GM23338 (cell line): Measurements from ENCODE around the gene SEMA4C. TPM values are rescaled to one million over a fixed set of nuclear protein-coding genes. Genes with fewer than 3 reads are reported as not detected.
A peak's percentile ranks its signal among the peaks of the same experiment; 100 is the strongest.

Experiments
- ATAC-seq: fragments of 200-7000 bp; cut with Tn5 transposase; 3 replicates; pipeline ENCODE4 v1.9.1; 2020
- DNase-seq: peaks from one replicate; pipeline ENCODE4 v3.0.0-alpha.2; 2015; ENCODE audit warnings: low spot score
- H2AFZ ChIP-seq: fragments of 200-600 bp; sonication (generic); 2 replicates; pipeline ENCODE4 v1.8.0; 2016; ENCODE audit warnings: antibody characterized with exemption, mild to moderate bottlenecking, moderate library complexity
- H3F3A ChIP-seq: fragments of 200-600 bp; sonication (generic); replicated peaks from 2 replicates; pipeline ENCODE4 v1.8.0; 2017; ENCODE audit warnings: antibody characterized with exemption, mixed run types, low read depth
- H3K27ac ChIP-seq: fragments of 200-600 bp; sonication (generic); 2 replicates; pipeline ENCODE4 v1.6.1; 2016; ENCODE audit warnings: low read depth
- H3K27me3 ChIP-seq: fragments of 200-600 bp; sonication (generic); 2 replicates; pipeline ENCODE4 v1.8.0; 2016; ENCODE audit warnings: mild to moderate bottlenecking, mixed run types, moderate library complexity; ENCODE audit not compliant: insufficient read depth
- H3K36me3 ChIP-seq: fragments of 200-600 bp; sonication (generic); 2 replicates; pipeline ENCODE4 v1.8.0; 2016; ENCODE audit warnings: mild to moderate bottlenecking; ENCODE audit not compliant: insufficient read depth
- H3K4me1 ChIP-seq: fragments of 200-600 bp; sonication (generic); 2 replicates; pipeline ENCODE4 v1.8.0; 2016; ENCODE audit warnings: mild to moderate bottlenecking, moderate library complexity; ENCODE audit not compliant: insufficient read depth
- H3K4me2 ChIP-seq: fragments of 200-600 bp; sonication (generic); 2 replicates; pipeline ENCODE4 v1.7.1; 2017; ENCODE audit warnings: mixed run types
- H3K4me3 ChIP-seq: fragments of 200-600 bp; sonication (generic); 2 replicates; pipeline ENCODE4 v1.6.1; 2016; ENCODE audit warnings: mixed run types
- H3K79me2 ChIP-seq: fragments of 200-600 bp; sonication (generic); replicated peaks from 2 replicates; pipeline ENCODE4 v1.8.0; 2017; ENCODE audit warnings: mild to moderate bottlenecking; ENCODE audit not compliant: insufficient read depth
- H3K9me2 ChIP-seq: fragments of 200-600 bp; sonication (generic); 2 replicates; pipeline ENCODE4 v1.8.0; 2017; ENCODE audit not compliant: insufficient read depth
- H4K20me1 ChIP-seq: fragments of 200-600 bp; sonication (generic); replicated peaks from 2 replicates; pipeline ENCODE4 v1.8.0; 2017; ENCODE audit warnings: mild to moderate bottlenecking; ENCODE audit not compliant: insufficient read depth
- H3K27ac Mint-ChIP-seq: 2 replicates; pipeline ENCODE4 v1.8.0; 2020; ENCODE audit warnings: inconsistent platforms, mild to moderate bottlenecking, moderate library complexity, mixed read lengths
- H3K27me3 Mint-ChIP-seq: 3 replicates; pipeline ENCODE4 v1.8.0; 2022; ENCODE audit warnings: low read depth, mild to moderate bottlenecking, moderate library complexity, mixed read lengths, inconsistent platforms; ENCODE audit not compliant: insufficient read depth, poor library complexity
- H3K36me3 Mint-ChIP-seq: 3 replicates; pipeline ENCODE4 v1.8.0; 2021; ENCODE audit warnings: low read depth, mild to moderate bottlenecking, inconsistent platforms, moderate library complexity, mixed read lengths
- H3K4me1 Mint-ChIP-seq: 3 replicates; pipeline ENCODE4 v1.8.0; 2020; ENCODE audit warnings: mild to moderate bottlenecking, inconsistent platforms, mixed read lengths
- H3K4me3 Mint-ChIP-seq: 3 replicates; pipeline ENCODE4 v1.8.0; 2021; ENCODE audit warnings: moderate library complexity, mild to moderate bottlenecking, inconsistent platforms, mixed read lengths
- H3K9me3 Mint-ChIP-seq: 3 replicates; pipeline ENCODE4 v1.8.0; 2020; ENCODE audit warnings: moderate library complexity, mild to moderate bottlenecking, inconsistent platforms, mixed read lengths
- CREB1 ChIP-seq: fragments of 250-450 bp; sonication (Bioruptor Pico); IDR thresholded peaks from 2 replicates; pipeline ENCODE4 v1.5.0; 2020; ENCODE audit warnings: low read depth, mild to moderate bottlenecking, moderate library complexity
- ETS1 ChIP-seq: IDR thresholded peaks from 2 replicates; pipeline ENCODE4 v1.6.1; 2016; ENCODE audit warnings: antibody characterized with exemption
- EZH2 ChIP-seq: fragments of 200-600 bp; sonication (generic); IDR thresholded peaks from one replicate; pipeline ENCODE4 v1.8.0; 2017; ENCODE audit warnings: antibody characterized with exemption, mild to moderate bottlenecking, low read depth; ENCODE audit not compliant: unreplicated experiment
- EZH2phosphoT487 ChIP-seq: fragments of 200-600 bp; sonication (generic); IDR thresholded peaks from one replicate; pipeline ENCODE4 v1.8.1; 2018; ENCODE audit warnings: antibody characterized with exemption; ENCODE audit not compliant: unreplicated experiment
- JUNB ChIP-seq: IDR thresholded peaks from one replicate; pipeline ENCODE4 v1.6.1; 2016; ENCODE audit warnings: antibody characterized with exemption; ENCODE audit not compliant: unreplicated experiment
- NANOG ChIP-seq: IDR thresholded peaks from 2 replicates; pipeline ENCODE4 v1.6.1; 2016; ENCODE audit warnings: antibody characterized with exemption, borderline replicate concordance
- POLR2AphosphoS5 ChIP-seq: IDR thresholded peaks from 2 replicates; pipeline ENCODE4 v1.6.1; 2016; ENCODE audit warnings: antibody characterized with exemption, low read depth
- STAT1 ChIP-seq: IDR thresholded peaks from one replicate; pipeline ENCODE4 v1.6.1; 2016; ENCODE audit warnings: antibody characterized with exemption; ENCODE audit not compliant: unreplicated experiment
- ZNF114 ChIP-seq: fragments of 250-450 bp; sonication (Bioruptor Pico); IDR thresholded peaks from 2 replicates; pipeline ENCODE4 v1.5.0; 2020; ENCODE audit warnings: mild to moderate bottlenecking, moderate library complexity
- ZNF331 ChIP-seq: fragments of 250-450 bp; sonication (Bioruptor Pico); IDR thresholded peaks from 2 replicates; pipeline ENCODE4 v1.5.0; 2020; ENCODE audit warnings: low read depth, mild to moderate bottlenecking, moderate library complexity
- ZNF462 ChIP-seq: fragments of 250-450 bp; sonication (Bioruptor Pico); IDR thresholded peaks from 2 replicates; pipeline ENCODE4 v1.5.0; 2020; ENCODE audit warnings: mild to moderate bottlenecking, moderate library complexity
- polyA plus RNA-seq: library from polyadenylated mRNA; unstranded; fragments of >200 nt; fragmentation: Nextera tagmentation; extraction: Ambion mirVana; gene quantifications from 2 replicates; pipeline ENCODE4 v1.2.1, GENCODE V29; 2016
- total RNA-seq: library from RNA; depleted of rRNA; stranded (reverse); fragments of >200 nt; shearing (Covaris generic); gene quantifications from 2 replicates; pipeline ENCODE4 v1.2.3, GENCODE V29; 2014
- TF ChIP-seq, protein P1 (sequence below): IDR thresholded peaks from one replicate; pipeline ENCODE4 v1.6.1; 2018; ENCODE audit warnings: antibody characterized with exemption; ENCODE audit not compliant: unreplicated experiment
- TF ChIP-seq, protein P2 (sequence below), 2 experiments: fragments of 200-600 bp in 1 of 2; sonication (generic) in 1 of 2; conservative IDR thresholded peaks; 2 replicates each; pipeline versions ENCODE4 v1.5.1 to v1.6.1; 2016 to 2017; ENCODE audit warnings: antibody characterized with exemption in 2 of 2, low read depth in 2 of 2, mild to moderate bottlenecking in 2 of 2, moderate library complexity in 1 of 2

Gene SEMA4C
- total and polyA plus RNA-seq, 2 experiments from 2014 or later = 16.8 to 80.7 TPM

DNA sequence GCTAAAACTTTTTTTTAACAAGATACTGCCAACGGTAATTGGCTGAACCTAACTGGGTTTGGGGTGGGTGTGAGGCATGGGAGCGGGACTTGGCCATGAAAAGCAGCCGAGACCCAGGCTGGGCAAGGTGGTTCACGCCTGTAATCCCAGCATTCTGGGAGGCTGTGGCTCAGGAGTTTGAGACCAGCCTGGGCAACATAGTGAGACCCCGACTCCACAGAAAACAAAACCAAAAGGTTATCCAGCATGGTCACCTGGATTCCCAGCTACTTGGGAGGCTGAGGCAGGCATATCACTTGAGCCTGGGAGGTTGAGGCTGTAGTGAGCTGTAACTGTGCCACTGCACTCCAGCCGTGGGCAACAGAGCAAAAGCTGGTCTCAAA lies 11.0 kb upstream of the SEMA4C start:
- Histone ChIP-seq H3K79me2 (no peaks in the 10 kb centered on the region), H3K27ac (peak overlapping the region; percentile 65; the same call in 1 of the 2 replicates), H2AFZ (peak overlapping the region; percentile 4; the same call in 1 of the 2 replicates), H4K20me1 (no peaks in the 10 kb centered on the region), H3F3A (peaks cover 8% of the 10 kb centered on the region; the same call in 1 of the 2 replicates), H3K4me2 (peak overlapping the region; percentile 58), H3K4me1 (peaks cover 30% of the 10 kb centered on the region), H3K27me3 (no peaks in the 10 kb centered on the region), H3K36me3 (no peaks in the 10 kb centered on the region), H3K4me3 (peak overlapping the region; percentile 26), H3K9me2 (no peaks in the 10 kb centered on the region)
- TF ChIP-seq EZH2 = no peak
- no peak for TF ChIP-seq ZNF114
- TF ChIP-seq JUNB = no peak
- TF ChIP-seq, protein P1, sequence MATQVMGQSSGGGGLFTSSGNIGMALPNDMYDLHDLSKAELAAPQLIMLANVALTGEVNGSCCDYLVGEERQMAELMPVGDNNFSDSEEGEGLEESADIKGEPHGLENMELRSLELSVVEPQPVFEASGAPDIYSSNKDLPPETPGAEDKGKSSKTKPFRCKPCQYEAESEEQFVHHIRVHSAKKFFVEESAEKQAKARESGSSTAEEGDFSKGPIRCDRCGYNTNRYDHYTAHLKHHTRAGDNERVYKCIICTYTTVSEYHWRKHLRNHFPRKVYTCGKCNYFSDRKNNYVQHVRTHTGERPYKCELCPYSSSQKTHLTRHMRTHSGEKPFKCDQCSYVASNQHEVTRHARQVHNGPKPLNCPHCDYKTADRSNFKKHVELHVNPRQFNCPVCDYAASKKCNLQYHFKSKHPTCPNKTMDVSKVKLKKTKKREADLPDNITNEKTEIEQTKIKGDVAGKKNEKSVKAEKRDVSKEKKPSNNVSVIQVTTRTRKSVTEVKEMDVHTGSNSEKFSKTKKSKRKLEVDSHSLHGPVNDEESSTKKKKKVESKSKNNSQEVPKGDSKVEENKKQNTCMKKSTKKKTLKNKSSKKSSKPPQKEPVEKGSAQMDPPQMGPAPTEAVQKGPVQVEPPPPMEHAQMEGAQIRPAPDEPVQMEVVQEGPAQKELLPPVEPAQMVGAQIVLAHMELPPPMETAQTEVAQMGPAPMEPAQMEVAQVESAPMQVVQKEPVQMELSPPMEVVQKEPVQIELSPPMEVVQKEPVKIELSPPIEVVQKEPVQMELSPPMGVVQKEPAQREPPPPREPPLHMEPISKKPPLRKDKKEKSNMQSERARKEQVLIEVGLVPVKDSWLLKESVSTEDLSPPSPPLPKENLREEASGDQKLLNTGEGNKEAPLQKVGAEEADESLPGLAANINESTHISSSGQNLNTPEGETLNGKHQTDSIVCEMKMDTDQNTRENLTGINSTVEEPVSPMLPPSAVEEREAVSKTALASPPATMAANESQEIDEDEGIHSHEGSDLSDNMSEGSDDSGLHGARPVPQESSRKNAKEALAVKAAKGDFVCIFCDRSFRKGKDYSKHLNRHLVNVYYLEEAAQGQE = no peak
- TF ChIP-seq CREB1 (CRISPR knock-in tag) = no peak
- no peak for TF ChIP-seq EZH2phosphoT487
- no peak for TF ChIP-seq POLR2AphosphoS5
- TF ChIP-seq, protein P2, sequence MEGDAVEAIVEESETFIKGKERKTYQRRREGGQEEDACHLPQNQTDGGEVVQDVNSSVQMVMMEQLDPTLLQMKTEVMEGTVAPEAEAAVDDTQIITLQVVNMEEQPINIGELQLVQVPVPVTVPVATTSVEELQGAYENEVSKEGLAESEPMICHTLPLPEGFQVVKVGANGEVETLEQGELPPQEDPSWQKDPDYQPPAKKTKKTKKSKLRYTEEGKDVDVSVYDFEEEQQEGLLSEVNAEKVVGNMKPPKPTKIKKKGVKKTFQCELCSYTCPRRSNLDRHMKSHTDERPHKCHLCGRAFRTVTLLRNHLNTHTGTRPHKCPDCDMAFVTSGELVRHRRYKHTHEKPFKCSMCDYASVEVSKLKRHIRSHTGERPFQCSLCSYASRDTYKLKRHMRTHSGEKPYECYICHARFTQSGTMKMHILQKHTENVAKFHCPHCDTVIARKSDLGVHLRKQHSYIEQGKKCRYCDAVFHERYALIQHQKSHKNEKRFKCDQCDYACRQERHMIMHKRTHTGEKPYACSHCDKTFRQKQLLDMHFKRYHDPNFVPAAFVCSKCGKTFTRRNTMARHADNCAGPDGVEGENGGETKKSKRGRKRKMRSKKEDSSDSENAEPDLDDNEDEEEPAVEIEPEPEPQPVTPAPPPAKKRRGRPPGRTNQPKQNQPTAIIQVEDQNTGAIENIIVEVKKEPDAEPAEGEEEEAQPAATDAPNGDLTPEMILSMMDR (conservative IDR thresholded peaks at IDR 0.05; ENCODE audit: low read depth in 2 of 2) = no peak
- TF ChIP-seq ZNF331 (CRISPR knock-in tag) = no peak
- TF ChIP-seq STAT1 = no peak
- no peak for TF ChIP-seq ZNF462 (CRISPR knock-in tag)
- TF ChIP-seq NANOG = no peak
- no peak for TF ChIP-seq ETS1
- Mint-ChIP-seq H3K36me3 (no peaks in the 10 kb centered on the region), H3K27me3 (peaks cover 34% of the 10 kb centered on the region), H3K9me3 (no peaks in the 10 kb centered on the region; the same call in 2 of the 3 replicates), H3K27ac (no peak overlapping the region), H3K4me1 (peaks cover 44% of the 10 kb centered on the region), H3K4me3 (peak overlapping the region; percentile 46; the same call in 1 of the 3 replicates)
- DNase-seq (no peak), ATAC-seq (no peak)
